Loucy (cell line): Measurements from ENCODE around the gene TSACC.

ENCODE experiments used
- H2AFZ ChIP-seq: fragments of 200-600 bp; sonication (generic); 2 replicates; pipeline ENCODE4 v1.6.0; 2016; ENCODE audit warnings: antibody characterized with exemption, mild to moderate bottlenecking, low read length, moderate library complexity
- H3F3A ChIP-seq: fragments of 200-600 bp; 2 replicates; pipeline ENCODE4 v1.6.0; 2016; ENCODE audit warnings: antibody characterized with exemption, low read depth, mild to moderate bottlenecking
- H3K27me3 ChIP-seq: fragments of 200-600 bp; sonication (generic); 2 replicates; pipeline ENCODE4 v1.6.1; 2014; ENCODE audit warnings: low read length, mild to moderate bottlenecking; ENCODE audit not compliant: insufficient read depth, poor library complexity, severe bottlenecking
- H3K36me3 ChIP-seq: fragments of 200-600 bp; sonication (generic); 2 replicates; pipeline ENCODE4 v1.6.1; 2016; ENCODE audit warnings: low read length; ENCODE audit not compliant: insufficient read depth
- H3K4me1 ChIP-seq: fragments of 200-600 bp; sonication (generic); 2 replicates; pipeline ENCODE4 v1.5.1; 2014; ENCODE audit warnings: low read length, mild to moderate bottlenecking; ENCODE audit not compliant: insufficient read depth, poor library complexity, severe bottlenecking
- H3K4me2 ChIP-seq: fragments of 200-600 bp; sonication (generic); 2 replicates; pipeline ENCODE4 v1.6.0; 2014; ENCODE audit warnings: antibody characterized with exemption, low read length, low read depth, mild to moderate bottlenecking; ENCODE audit not compliant: poor library complexity, severe bottlenecking
- H3K4me3 ChIP-seq: fragments of 200-600 bp; sonication (generic); 2 replicates; pipeline ENCODE4 v1.5.1; 2014; ENCODE audit warnings: low read length, mild to moderate bottlenecking, mixed read lengths; ENCODE audit not compliant: poor library complexity, severe bottlenecking
- H3K79me2 ChIP-seq: fragments of 200-600 bp; sonication (generic); 2 replicates; pipeline ENCODE4 v1.6.1; 2014; ENCODE audit warnings: low read length; ENCODE audit not compliant: insufficient read depth
- H3K9ac ChIP-seq: fragments of 200-600 bp; sonication (generic); 2 replicates; pipeline ENCODE4 v1.6.0; 2014; ENCODE audit warnings: mild to moderate bottlenecking, low read depth, low read length, moderate library complexity; ENCODE audit not compliant: poor library complexity, severe bottlenecking
- H3K9me2 ChIP-seq: fragments of 200-600 bp; sonication (generic); replicated peaks from 2 replicates; pipeline ENCODE4 v1.6.1; 2016; ENCODE audit warnings: low read depth, low read length, mixed read lengths
- H3K9me3 ChIP-seq: fragments of 200-600 bp; sonication (generic); 2 replicates; pipeline ENCODE4 v1.6.1; 2014; ENCODE audit warnings: mild to moderate bottlenecking, antibody characterized with exemption, low read length, low read depth; ENCODE audit not compliant: insufficient read depth
- H4K20me1 ChIP-seq: fragments of 200-600 bp; sonication (generic); 2 replicates; pipeline ENCODE4 v1.6.0; 2014; ENCODE audit warnings: antibody characterized with exemption, low read length, mild to moderate bottlenecking; ENCODE audit not compliant: insufficient read depth, poor library complexity, severe bottlenecking
- CTCF ChIP-seq: fragments of 200-600 bp; sonication (generic); conservative IDR thresholded peaks from 2 replicates; pipeline ENCODE4 v1.5.1; 2014; ENCODE audit warnings: mild to moderate bottlenecking, antibody characterized with exemption, low read length
- EZH2phosphoT487 ChIP-seq: fragments of 200-600 bp; IDR thresholded peaks from 2 replicates; pipeline ENCODE4 v1.6.1; 2018; ENCODE audit warnings: antibody characterized with exemption, mild to moderate bottlenecking, moderate library complexity, borderline replicate concordance

TSACC gene

GRCh38 chr1:156360534-156360933 lies 22.2 kb downstream of the TSACC start:
- Histone ChIP-seq H3K9me2 (no peaks in the 10 kb centered on the region), H3K9me3 (no peaks in the 10 kb centered on the region), H3K9ac (no peak overlapping the region), H2AFZ (no peak overlapping the region), H3K4me1 (no peaks in the 10 kb centered on the region), H4K20me1 (no peaks in the 10 kb centered on the region), H3F3A (no peaks in the 10 kb centered on the region), H3K36me3 (no peaks in the 10 kb centered on the region), H3K4me2 (no peak overlapping the region), H3K27me3 (no peaks in the 10 kb centered on the region), H3K79me2 (no peaks in the 10 kb centered on the region), H3K4me3 (no peak overlapping the region)
- TF ChIP-seq EZH2phosphoT487 = no peak
- no peak for TF ChIP-seq CTCF

- Histone ChIP-seq H3K36me3 (no peaks in the 10 kb centered on the region), H4K20me1 (no peaks in the 10 kb centered on the region), H3K9ac (no peak overlapping the region), H2AFZ (no peak overlapping the region), H3K4me3 (no peak overlapping the region), H3K4me2 (no peak overlapping the region), H3K9me2 (no peaks in the 10 kb centered on the region), H3F3A (no peaks in the 10 kb centered on the region), H3K9me3 (no peaks in the 10 kb centered on the region), H3K27me3 (no peaks in the 10 kb centered on the region), H3K4me1 (no peaks in the 10 kb centered on the region), H3K79me2 (no peaks in the 10 kb centered on the region)
- TF ChIP-seq CTCF = no peak
- TF ChIP-seq EZH2phosphoT487 = no peak
Measured at GRCh38 chr1:156365754-156366153, 27.4 kb downstream of the TSACC start.

- Histone ChIP-seq H3K4me3 (no peak overlapping the region), H3K27me3 (no peaks in the 10 kb centered on the region), H2AFZ (no peak overlapping the region), H3F3A (no peaks in the 10 kb centered on the region), H4K20me1 (no peaks in the 10 kb centered on the region), H3K9me3 (no peaks in the 10 kb centered on the region), H3K4me1 (no peaks in the 10 kb centered on the region), H3K4me2 (no peak overlapping the region), H3K9ac (no peak overlapping the region), H3K36me3 (no peaks in the 10 kb centered on the region), H3K9me2 (no peaks in the 10 kb centered on the region), H3K79me2 (no peaks in the 10 kb centered on the region)
- no peak for TF ChIP-seq CTCF
- no peak for TF ChIP-seq EZH2phosphoT487
Measured at GRCh38 chr1:156366378-156367166, 28.2 kb downstream of the TSACC start.
